Common myeloid progenitor, CD34-positive (primary cell): ENCODE data around the gene RUBCN.

Experiments
- CTCF ChIA-PET: fragments of 350-600 bp; sonication (Branson Sonifier 250); formaldehyde crosslinking; loops from one replicate; lab custom pipeline; 2021; ENCODE audit warnings: antibody characterized with exemption; lab: Charles Lee
- POLR2A ChIA-PET: fragments of 350-600 bp; sonication (Branson Sonifier 250); formaldehyde crosslinking; loops from one replicate; lab custom pipeline; 2021; ENCODE audit warnings: antibody characterized with exemption; lab: Charles Lee
- DNase-seq, 3 donors: peaks; one replicate each; pipeline versions ENCODE4 v3.0.0 to v3.0.0-alpha.2; 2013
- H3K27ac ChIP-seq, 2 experiments: 1 replicate in 1 of 2; 2 replicates in 1 of 2; pipeline ENCODE4 v1.7.0; 2013; ENCODE audit warnings: inconsistent platforms in 2 of 2, low read length in 2 of 2, mild to moderate bottlenecking in 2 of 2, low read depth in 1 of 2, moderate library complexity in 1 of 2; ENCODE audit not compliant: severe bottlenecking in 2 of 2, insufficient read depth in 1 of 2, poor library complexity in 1 of 2
- H3K27me3 ChIP-seq, 5 experiments: replicated peaks in 2 of 5; 1 replicate in 3 of 5; 2 replicates in 2 of 5; pipeline versions ENCODE4 v1.6.1 to v1.7.0; 2013; ENCODE audit warnings: low read length in 4 of 5, mild to moderate bottlenecking in 2 of 5, moderate library complexity in 2 of 5, inconsistent platforms in 1 of 5; ENCODE audit not compliant: insufficient read depth in 5 of 5, control insufficient read depth in 4 of 5
- H3K36me3 ChIP-seq, 4 experiments: 1 replicate in 2 of 4; 2 replicates in 2 of 4; pipeline versions ENCODE4 v1.6.1 to v1.7.0; 2013; ENCODE audit warnings: low read length in 3 of 4, control low read depth in 1 of 4, mild to moderate bottlenecking in 1 of 4; ENCODE audit not compliant: control insufficient read depth in 4 of 4, insufficient read depth in 4 of 4
- H3K4me1 ChIP-seq, 4 experiments: 1 replicate in 3 of 4; 2 replicates in 1 of 4; pipeline versions ENCODE4 v1.6.1 to v1.7.1; 2013; ENCODE audit warnings: low read length in 3 of 4, mild to moderate bottlenecking in 3 of 4, control low read depth in 1 of 4, inconsistent platforms in 1 of 4, moderate library complexity in 1 of 4; ENCODE audit not compliant: control insufficient read depth in 4 of 4, insufficient read depth in 4 of 4; ENCODE audit errors: control extremely low read depth in 1 of 4
- H3K4me3 ChIP-seq, 7 experiments: 1 replicate in 4 of 7; 2 replicates in 3 of 7; pipeline versions ENCODE4 v1.5.1 to v1.7.0; 2013; ENCODE audit warnings: mild to moderate bottlenecking in 7 of 7, low read length in 6 of 7, moderate library complexity in 6 of 7, inconsistent platforms in 2 of 7, low read depth in 2 of 7, control low read depth in 1 of 7; ENCODE audit not compliant: insufficient read depth in 4 of 7, control insufficient read depth in 1 of 7; ENCODE audit errors: extremely low read depth in 1 of 7
- H3K9me3 ChIP-seq, 5 experiments: 1 replicate in 4 of 5; 2 replicates in 1 of 5; pipeline versions ENCODE4 v1.6.1 to v1.7.1; 2013; ENCODE audit warnings: low read length in 4 of 5, mild to moderate bottlenecking in 2 of 5, inconsistent platforms in 1 of 5, low read depth in 1 of 5, moderate library complexity in 1 of 5; ENCODE audit not compliant: control insufficient read depth in 4 of 5, insufficient read depth in 2 of 5; ENCODE audit errors: control extremely low read depth in 1 of 5
- WGBS: methylation state at CpG from one replicate; pipeline ENCODE4 v1.1.5; 2013; ENCODE audit not compliant: insufficient coverage; 5-methylcytosine and 5-hydroxymethylcytosine counted together

RUBCN gene

GRCh38 chr3:197683191-197683590 lies 53.5 kb downstream of the RUBCN start:
- no peak overlapping the region for H3K4me3 ChIP-seq
- no peaks in the 10 kb centered on the region for H3K9me3 ChIP-seq
- no peak overlapping the region for H3K27ac ChIP-seq
- WGBS: 98% methylated on average over 9 of the region's 13 CpGs
- DNase-seq: no peak
- H3K27me3 ChIP-seq: no peaks in the 10 kb centered on the region
- ChIA-PET POLR2A (no interaction called here), CTCF (interaction anchor here (0.9 to 1.5 kb wide), 4 partner anchors 10 to 66 kb away, joined by 3 to 10 read pairs (median 4); no protein-coding TSS in a partner anchor)
- H3K36me3 ChIP-seq: peaks cover 12 to 51% (median 33%) of the 10 kb centered on the region in 4 experiments
- H3K4me1 ChIP-seq: no peaks in the 10 kb centered on the region

- POLR2A ChIA-PET: no interaction called here
- over 99% methylated on average over 15 of the region's 15 CpGs for WGBS
These were observed 54.0 kb downstream of the RUBCN start for GRCh38 chr3:197682713-197683112.

GRCh38 chr3:197680955-197681521 lies 55.7 kb downstream of the RUBCN start:
- Histone ChIP-seq H3K9me3 (no peaks in the 10 kb centered on the region), H3K27ac (no peak overlapping the region), H3K4me1 (peaks cover 0 to 4% (median 0%) of the 10 kb centered on the region in 4 experiments), H3K27me3 (no peaks in the 10 kb centered on the region), H3K36me3 (peaks cover 10 to 56% (median 37%) of the 10 kb centered on the region in 4 experiments), H3K4me3 (no peak overlapping the region)
- ChIA-PET CTCF (interaction anchor here (1.2 to 1.7 kb wide), 5 partner anchors 15 to 70 kb away, joined by 4 to 6 read pairs (median 5); no protein-coding TSS in a partner anchor), POLR2A (no interaction called here)
- WGBS: 96% methylated on average over 9 of the region's 12 CpGs
- peak in 1 of 3 donors; percentile 8 for DNase-seq

More at GRCh38 chr3:197682713-197683112, 54.0 kb downstream of the RUBCN start:
- H3K9me3 ChIP-seq: no peaks in the 10 kb centered on the region
- H3K4me1 ChIP-seq: no peaks in the 10 kb centered on the region
- H3K27ac ChIP-seq: no peak overlapping the region
- peaks cover 12 to 54% (median 33%) of the 10 kb centered on the region in 4 experiments for H3K36me3 ChIP-seq
- no peaks in the 10 kb centered on the region for H3K27me3 ChIP-seq
- DNase-seq: peak in 1 of 3 donors; percentile 14
- CTCF ChIA-PET: interaction anchor here (0.8 to 1.7 kb wide), 5 partner anchors 13 to 83 kb away, joined by 3 to 10 read pairs (median 4); no protein-coding TSS in a partner anchor
- no peak overlapping the region for H3K4me3 ChIP-seq

GRCh38 chr3:197675951-197676350 lies 60.8 kb downstream of the RUBCN start:
- no peaks in the 10 kb centered on the region for H3K9me3 ChIP-seq
- ChIA-PET POLR2A (interaction anchor here (0.6 kb wide), 1 partner anchor 1306 kb away, joined by 4 read pairs; no protein-coding TSS in a partner anchor), CTCF (interaction anchor here (0.6 to 3.0 kb wide), 4 partner anchors 10 to 389 kb away, joined by 3 to 12 read pairs (median 4); no protein-coding TSS in a partner anchor)
- peaks cover 0 to 4% (median 0%) of the 10 kb centered on the region in 4 experiments for H3K4me1 ChIP-seq
- H3K27ac ChIP-seq: no peak overlapping the region
- H3K4me3 ChIP-seq: no peak overlapping the region
- no peaks in the 10 kb centered on the region for H3K27me3 ChIP-seq
- 92% methylated on average over 2 of the region's 11 CpGs for WGBS
- H3K36me3 ChIP-seq: peaks cover 10 to 64% (median 31%) of the 10 kb centered on the region in 4 experiments
- no peak for DNase-seq

GRCh38 chr3:197675563-197675860 lies 61.2 kb downstream of the RUBCN start:
- 100% methylated on average over 7 of the region's 9 CpGs for WGBS
- Histone ChIP-seq H3K9me3 (no peaks in the 10 kb centered on the region), H3K27ac (no peak overlapping the region), H3K4me3 (no peak overlapping the region), H3K4me1 (peaks cover 0 to 4% (median 0%) of the 10 kb centered on the region in 4 experiments), H3K27me3 (no peaks in the 10 kb centered on the region), H3K36me3 (peaks cover 10 to 60% (median 28%) of the 10 kb centered on the region in 4 experiments)
- ChIA-PET POLR2A (no interaction called here), CTCF (interaction anchor here (0.6 to 3.0 kb wide), 3 partner anchors 11 to 389 kb away, joined by 3 to 12 read pairs (median 5); no protein-coding TSS in a partner anchor)
- no peak for DNase-seq

GRCh38 chr3:197674741-197675562 lies 61.8 kb downstream of the RUBCN start:
- peaks cover 0 to 4% (median 0%) of the 10 kb centered on the region in 4 experiments for H3K4me1 ChIP-seq
- 97% methylated on average over 21 of the region's 29 CpGs for WGBS
- no peak overlapping the region for H3K4me3 ChIP-seq
- ChIA-PET CTCF (interaction anchor here (2.0 to 3.0 kb wide), 2 partner anchors 11 to 75 kb away, joined by 5 to 12 read pairs; no protein-coding TSS in a partner anchor), POLR2A (no interaction called here)
- H3K9me3 ChIP-seq: no peaks in the 10 kb centered on the region
- H3K27me3 ChIP-seq: no peaks in the 10 kb centered on the region
- peaks cover 10 to 58% (median 28%) of the 10 kb centered on the region in 4 experiments for H3K36me3 ChIP-seq
- DNase-seq: no peak
- H3K27ac ChIP-seq: no peak overlapping the region
